ENCODE measurements around the gene PLCL1.

DNA sequence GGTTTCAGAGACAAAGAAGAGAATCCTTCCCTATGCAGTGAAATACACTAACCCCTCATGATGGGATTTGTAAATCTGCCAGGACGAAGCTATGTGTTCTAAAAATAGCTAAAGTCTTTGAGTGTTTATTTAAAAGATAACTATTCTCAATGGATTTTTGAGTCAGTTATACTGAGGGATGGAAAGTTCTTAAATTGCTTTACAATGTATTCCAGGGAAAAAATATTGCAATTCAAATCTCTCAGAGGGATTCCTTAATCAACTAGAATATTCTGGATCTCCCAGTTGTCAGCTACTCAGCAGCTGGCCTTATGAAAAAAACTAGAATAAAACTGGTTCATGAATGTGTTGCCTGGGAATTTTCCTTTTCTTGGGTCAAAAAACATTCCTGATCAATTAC, 312.4 kb downstream of the PLCL1 start:
- TF ChIP-seq, protein P1, sequence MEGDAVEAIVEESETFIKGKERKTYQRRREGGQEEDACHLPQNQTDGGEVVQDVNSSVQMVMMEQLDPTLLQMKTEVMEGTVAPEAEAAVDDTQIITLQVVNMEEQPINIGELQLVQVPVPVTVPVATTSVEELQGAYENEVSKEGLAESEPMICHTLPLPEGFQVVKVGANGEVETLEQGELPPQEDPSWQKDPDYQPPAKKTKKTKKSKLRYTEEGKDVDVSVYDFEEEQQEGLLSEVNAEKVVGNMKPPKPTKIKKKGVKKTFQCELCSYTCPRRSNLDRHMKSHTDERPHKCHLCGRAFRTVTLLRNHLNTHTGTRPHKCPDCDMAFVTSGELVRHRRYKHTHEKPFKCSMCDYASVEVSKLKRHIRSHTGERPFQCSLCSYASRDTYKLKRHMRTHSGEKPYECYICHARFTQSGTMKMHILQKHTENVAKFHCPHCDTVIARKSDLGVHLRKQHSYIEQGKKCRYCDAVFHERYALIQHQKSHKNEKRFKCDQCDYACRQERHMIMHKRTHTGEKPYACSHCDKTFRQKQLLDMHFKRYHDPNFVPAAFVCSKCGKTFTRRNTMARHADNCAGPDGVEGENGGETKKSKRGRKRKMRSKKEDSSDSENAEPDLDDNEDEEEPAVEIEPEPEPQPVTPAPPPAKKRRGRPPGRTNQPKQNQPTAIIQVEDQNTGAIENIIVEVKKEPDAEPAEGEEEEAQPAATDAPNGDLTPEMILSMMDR (conservative IDR thresholded peaks at IDR 0.05), result no peak
- TF ChIP-seq ZFX (IDR thresholded peaks at IDR 0.05), result no peak
